GM10847 (cell line): ENCODE results near the gene PDGFA.

ENCODE experiments used
- POLR2A ChIP-seq: IDR thresholded peaks from 2 replicates; pipeline ENCODE4 v1.6.1; 2011; ENCODE audit not compliant: insufficient read length; ENCODE audit errors: extremely low read depth

Gene PDGFA

GRCh38 chr7:463362-463781, 56.3 kb downstream of the PDGFA start:
- no peak for TF ChIP-seq POLR2A

DNA sequence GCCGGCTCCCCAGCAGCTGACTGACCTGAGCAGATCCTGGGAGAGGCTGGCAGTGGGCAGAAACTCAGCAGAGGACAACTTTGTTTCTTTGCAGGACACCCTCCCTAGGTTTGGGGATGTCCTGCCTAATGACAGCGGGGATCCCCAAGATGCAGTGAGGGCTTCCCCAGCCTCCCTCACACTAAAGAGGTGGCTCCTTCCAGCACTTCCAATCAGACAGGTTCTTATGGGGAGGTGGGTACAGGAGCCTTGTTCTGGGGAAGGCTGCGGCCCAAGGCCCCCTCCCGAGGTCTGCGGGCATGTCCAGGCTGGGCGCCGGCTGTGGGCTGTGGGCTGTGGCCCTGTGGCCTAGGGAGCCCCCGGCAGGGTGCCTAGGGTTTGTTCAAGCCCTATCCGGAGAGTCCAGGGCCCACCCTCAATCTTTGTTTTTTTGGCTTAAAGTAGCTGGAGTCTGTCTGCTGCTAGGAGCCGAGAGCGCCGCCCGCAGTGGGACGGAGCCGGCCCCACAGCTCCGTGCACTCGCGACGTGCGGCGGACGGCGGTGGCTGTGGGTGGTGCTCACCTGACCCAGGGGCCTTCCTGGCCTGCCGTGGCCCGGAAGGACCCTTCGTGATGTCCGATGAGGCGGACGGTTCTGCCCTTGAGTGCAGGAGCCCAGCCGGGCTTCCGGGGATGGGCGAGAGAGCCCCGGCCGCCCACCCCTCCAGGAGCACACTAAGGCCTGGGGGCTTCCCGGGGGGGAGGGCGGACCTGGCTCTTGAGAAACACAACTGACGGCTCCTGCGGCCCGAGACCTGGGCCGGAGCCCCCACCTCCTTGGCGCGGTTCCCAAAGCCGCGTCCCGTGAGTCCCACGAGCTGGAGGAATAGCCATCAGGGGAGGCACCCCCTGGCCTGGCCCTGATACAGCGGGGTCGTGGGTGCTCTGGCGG, 57.2 kb downstream of the PDGFA start:
- no peak for TF ChIP-seq POLR2A

- TF ChIP-seq POLR2A = no peak
These were observed 58.0 kb downstream of the PDGFA start for GRCh38 chr7:461453-462172.

DNA sequence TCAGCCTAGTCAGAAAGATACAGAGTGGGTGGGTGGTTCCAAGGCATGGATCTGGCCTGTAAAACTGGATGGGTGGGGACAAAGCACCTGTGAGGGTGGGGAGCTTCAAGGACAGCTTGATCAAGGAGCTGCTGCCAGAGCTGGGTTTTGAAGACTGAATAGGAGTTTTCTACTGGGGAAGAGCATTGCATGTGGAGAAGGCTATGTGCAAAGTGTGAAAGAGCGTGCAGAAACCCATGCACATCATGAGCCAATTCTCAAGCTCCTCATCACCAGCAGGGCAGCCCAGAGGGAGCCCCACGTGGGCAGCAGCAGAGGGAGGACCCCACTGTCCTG, 58.6 kb downstream of the PDGFA start:
- no peak for TF ChIP-seq POLR2A

- no peak for TF ChIP-seq POLR2A
These were observed 59.1 kb downstream of the PDGFA start for GRCh38 chr7:460374-461116.

GRCh38 chr7:459584-460373, 59.9 kb downstream of the PDGFA start:
- no peak for TF ChIP-seq POLR2A

GRCh38 chr7:458511-459245, 61.0 kb downstream of the PDGFA start:
- no peak for TF ChIP-seq POLR2A

DNA sequence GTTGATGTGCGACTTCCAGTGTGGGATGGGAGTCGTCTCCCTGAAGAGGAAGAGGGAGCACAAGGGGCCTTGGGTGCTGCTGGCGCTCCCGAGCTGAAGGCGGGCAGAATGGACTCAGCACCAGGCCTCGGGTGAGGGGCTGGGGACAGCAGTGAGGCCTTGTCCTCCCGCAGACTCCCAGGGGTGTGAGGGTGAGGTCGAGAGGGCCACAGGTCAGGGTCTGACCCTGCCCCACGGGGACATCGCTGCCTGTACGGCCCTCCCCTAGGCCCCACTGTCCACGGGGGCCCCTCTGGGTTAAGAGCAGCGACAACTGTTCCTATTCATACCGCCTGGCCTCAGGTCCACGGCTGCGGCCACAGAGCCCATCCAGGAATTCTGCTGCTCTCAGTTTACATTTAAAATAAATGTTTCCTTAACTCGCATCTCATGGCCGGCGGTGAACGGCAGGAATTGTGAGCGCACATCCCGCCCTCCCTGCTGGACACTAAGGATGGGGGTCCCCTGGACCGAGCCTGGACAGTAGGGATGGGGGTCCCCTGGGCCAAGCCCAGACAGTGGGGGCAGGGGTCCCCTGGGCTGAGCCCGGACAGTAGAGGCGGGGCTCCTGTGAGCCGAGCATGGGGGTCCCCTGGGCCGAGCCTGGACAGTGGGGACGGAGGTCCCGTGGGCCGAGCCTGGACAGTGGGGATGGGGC, 61.7 kb downstream of the PDGFA start:
- no peak for TF ChIP-seq POLR2A

- TF ChIP-seq POLR2A = no peak
These were observed 64.3 kb downstream of the PDGFA start for GRCh38 chr7:455110-455928.

- TF ChIP-seq POLR2A = no peak
These were observed 65.1 kb downstream of the PDGFA start for GRCh38 chr7:454356-455109.

GRCh38 chr7:453597-454306, 65.9 kb downstream of the PDGFA start:
- no peak for TF ChIP-seq POLR2A

DNA sequence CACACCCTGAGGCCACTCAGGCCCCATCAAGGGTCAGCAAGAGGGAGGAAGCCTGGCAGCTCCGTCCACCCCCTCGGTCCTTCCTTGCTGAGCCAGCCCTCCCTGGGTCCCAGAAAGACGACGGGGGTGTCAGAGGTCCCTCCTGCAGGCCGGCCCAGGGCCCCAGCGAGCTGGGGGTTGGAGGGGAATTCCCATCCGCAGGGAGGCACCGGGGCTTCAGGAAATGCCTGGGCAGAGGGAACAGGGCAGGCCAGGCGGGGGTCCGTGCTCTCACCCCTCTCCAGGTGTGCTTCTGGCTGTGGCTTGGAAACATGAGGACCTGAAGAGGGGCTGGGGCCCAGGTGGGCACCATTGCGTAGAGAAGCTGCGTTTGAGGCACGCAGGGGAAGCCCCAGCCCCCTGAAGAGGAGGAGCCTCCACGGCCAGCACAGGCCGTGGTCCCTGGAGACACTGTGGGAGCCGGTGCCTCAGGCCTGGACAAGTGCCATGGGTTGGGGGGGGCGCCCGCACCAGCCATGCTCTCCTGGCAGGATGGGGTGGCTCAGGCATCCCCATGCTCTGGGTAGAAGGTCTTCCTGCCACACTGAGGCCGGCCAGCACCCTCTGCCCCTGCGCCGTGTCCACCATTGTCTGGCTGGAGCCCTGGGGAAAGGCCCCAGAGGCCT, 66.7 kb downstream of the PDGFA start:
- TF ChIP-seq POLR2A = no peak
